CD4-positive, CD25-positive, alpha-beta regulatory T cell (primary cell): ENCODE results near the gene C12orf42. TPM values are rescaled to one million over a fixed set of nuclear protein-coding genes. Genes with fewer than 3 reads are reported as not detected.

ENCODE experiments used
- polyA plus RNA-seq, 4 donors: library from polyadenylated mRNA; unstranded; fragments of 300-500 nt; fragmentation: Illumina TruSeq; gene quantifications; one replicate each; pipeline ENCODE4 v1.2.3, GENCODE V29; 2021
- total RNA-seq: library from RNA; stranded (reverse); gene quantifications from one replicate; pipeline ENCODE4 v1.2.3, GENCODE V29; 2022

Gene C12orf42
- total and polyA plus RNA-seq, 5 donors from 2014 or later, result 3.8 to 10.0 (median 8.1) TPM

Other genes starting within 250 kb of the C12orf42 start
- gene STAB2, start 91.3 kb upstream of the C12orf42 start, total RNA-seq, result not detected
- gene STAB2, start 91.3 kb upstream of the C12orf42 start, polyA plus RNA-seq, result not detected